HG03159 (cell line): ENCODE results near the gene MLX.
"Not testable (repeated sequence)": the region's sequence is repeated elsewhere in the genome, so short reads cannot be mapped to it uniquely, and the experiment has no call there.

Experiments
- ATAC-seq: cut with Tn5 transposase; IDR thresholded peaks from one replicate; pipeline ENCODE4 v1.9.1; 2021; ENCODE audit warnings: mild to moderate bottlenecking, moderate library complexity; ENCODE audit not compliant: unreplicated experiment

Gene MLX

GRCh38 chr17:42536048-42536371, 30.9 kb upstream of the MLX start, which contains the start of gene NAGLU:
Gene NAGLU (plus strand): TSS chr17:42536241. CDS start chr17:42536273, 32 bp downstream.
- ATAC-seq = peak; percentile 85

GRCh38 chr17:42536372-42537155, 30.3 kb upstream of the MLX start:
- ATAC-seq = peak; percentile 48

- no peak for ATAC-seq
Observed at GRCh38 chr17:42537156-42537805, 29.6 kb upstream of the MLX start.

- ATAC-seq = no peak
Observed at GRCh38 chr17:42537826-42538451, 29.0 kb upstream of the MLX start.

- ATAC-seq = no peak
Observed at GRCh38 chr17:42538482-42538881, 28.4 kb upstream of the MLX start.

- ATAC-seq = not testable (repeated sequence)
Observed at GRCh38 chr17:42540558-42540957, 26.3 kb upstream of the MLX start.

- ATAC-seq = no peak
Observed at GRCh38 chr17:42541041-42541833, 25.7 kb upstream of the MLX start.

GRCh38 chr17:42543190-42544079, 23.5 kb upstream of the MLX start:
- no peak for ATAC-seq

GRCh38 chr17:42544874-42545283, 22.0 kb upstream of the MLX start:
- no peak for ATAC-seq

- ATAC-seq = not testable (repeated sequence)
Observed at GRCh38 chr17:42545755-42546505, 21.0 kb upstream of the MLX start.

- ATAC-seq = no peak
Observed at GRCh38 chr17:42547001-42547461, 19.9 kb upstream of the MLX start.

- ATAC-seq = no peak
Observed at GRCh38 chr17:42547698-42548069, 19.2 kb upstream of the MLX start.

GRCh38 chr17:42548070-42548837, 18.6 kb upstream of the MLX start:
- ATAC-seq = peak; percentile 55

GRCh38 chr17:42548993-42549755, 17.7 kb upstream of the MLX start:
- ATAC-seq = no peak

GRCh38 chr17:42552736-42553135, 14.2 kb upstream of the MLX start, which contains the start of gene HSD17B1:
Gene HSD17B1 (plus strand): TSS chr17:42552923. CDS start chr17:42552934, 11 bp downstream.
- not testable (repeated sequence) for ATAC-seq

- ATAC-seq = no peak
Observed at GRCh38 chr17:42553161-42553818, 13.6 kb upstream of the MLX start.

GRCh38 chr17:42553866-42554249, 13.0 kb upstream of the MLX start:
- no peak for ATAC-seq
